HG02852 (cell line): Measurements from ENCODE around the gene TRABD2B.

ENCODE experiments used
- ATAC-seq: cut with Tn5 transposase; IDR thresholded peaks from one replicate; pipeline ENCODE4 v1.9.1; 2021; ENCODE audit warnings: mild to moderate bottlenecking, moderate library complexity; ENCODE audit not compliant: unreplicated experiment

The TRABD2B gene

DNA sequence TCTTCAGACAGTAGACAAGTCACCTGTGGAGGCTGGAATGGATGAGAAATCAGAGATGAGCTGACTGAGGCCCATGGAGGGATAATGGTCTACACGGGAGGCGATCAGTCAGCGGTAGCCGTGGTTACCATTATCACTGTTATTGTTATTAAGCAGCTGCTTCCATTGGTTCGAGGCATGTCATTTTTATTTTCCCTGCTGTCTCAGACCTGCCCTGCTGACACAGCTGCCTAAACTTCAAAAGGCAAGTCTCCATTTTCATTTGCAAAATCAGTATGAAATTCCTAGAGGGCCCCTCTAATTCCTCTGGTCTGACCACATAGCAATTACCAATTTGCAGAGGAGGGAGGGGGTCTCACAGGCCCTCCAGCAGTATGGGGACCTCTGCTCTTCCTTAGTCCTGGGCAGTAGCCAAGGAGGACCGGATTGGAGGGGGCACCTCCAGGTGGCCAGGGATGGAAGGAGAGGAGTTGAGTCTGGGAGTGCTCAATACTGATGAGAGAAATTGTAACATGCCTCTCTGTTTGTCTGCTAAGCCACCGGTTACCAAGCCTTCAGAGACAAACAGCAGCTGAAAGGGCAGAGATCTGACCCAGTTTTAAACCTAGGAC, 184.2 kb downstream of the TRABD2B start:
- no peak for ATAC-seq

DNA sequence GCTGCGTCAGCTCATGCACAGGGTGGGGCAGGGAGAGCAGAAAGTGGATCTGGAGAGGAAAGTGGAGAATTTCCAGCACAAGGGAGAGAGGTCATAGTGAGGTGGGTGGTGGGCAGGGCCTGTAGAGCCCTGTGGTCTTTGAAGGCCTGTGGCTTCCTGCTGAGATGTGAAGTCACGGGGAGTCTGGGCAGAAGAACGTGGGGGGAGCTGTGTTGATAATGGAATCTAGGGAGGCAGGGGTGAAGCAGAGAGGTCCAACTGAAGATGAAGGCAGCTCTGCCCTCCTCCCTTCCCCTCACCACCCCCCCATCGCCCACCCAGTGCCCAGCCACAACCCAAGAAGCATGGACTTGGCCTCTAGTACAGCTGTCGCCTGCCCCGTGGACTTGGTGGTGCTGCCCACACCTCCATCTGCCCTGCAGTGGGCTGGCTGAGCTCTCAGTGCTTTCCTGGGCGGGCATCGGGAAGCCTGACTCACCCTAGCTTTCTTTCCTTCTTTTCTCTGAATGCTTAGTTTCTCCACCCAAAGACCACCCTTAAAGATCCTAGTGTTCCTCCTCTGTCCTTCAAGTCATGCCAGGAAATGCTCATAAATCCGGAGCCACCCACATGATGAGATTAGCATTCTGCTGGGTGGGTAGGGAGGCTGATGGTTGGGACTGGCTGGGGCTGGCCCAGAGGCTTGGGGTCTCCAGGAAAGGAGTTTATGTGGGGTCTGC, 186.1 kb downstream of the TRABD2B start:
- ATAC-seq: no peak

DNA sequence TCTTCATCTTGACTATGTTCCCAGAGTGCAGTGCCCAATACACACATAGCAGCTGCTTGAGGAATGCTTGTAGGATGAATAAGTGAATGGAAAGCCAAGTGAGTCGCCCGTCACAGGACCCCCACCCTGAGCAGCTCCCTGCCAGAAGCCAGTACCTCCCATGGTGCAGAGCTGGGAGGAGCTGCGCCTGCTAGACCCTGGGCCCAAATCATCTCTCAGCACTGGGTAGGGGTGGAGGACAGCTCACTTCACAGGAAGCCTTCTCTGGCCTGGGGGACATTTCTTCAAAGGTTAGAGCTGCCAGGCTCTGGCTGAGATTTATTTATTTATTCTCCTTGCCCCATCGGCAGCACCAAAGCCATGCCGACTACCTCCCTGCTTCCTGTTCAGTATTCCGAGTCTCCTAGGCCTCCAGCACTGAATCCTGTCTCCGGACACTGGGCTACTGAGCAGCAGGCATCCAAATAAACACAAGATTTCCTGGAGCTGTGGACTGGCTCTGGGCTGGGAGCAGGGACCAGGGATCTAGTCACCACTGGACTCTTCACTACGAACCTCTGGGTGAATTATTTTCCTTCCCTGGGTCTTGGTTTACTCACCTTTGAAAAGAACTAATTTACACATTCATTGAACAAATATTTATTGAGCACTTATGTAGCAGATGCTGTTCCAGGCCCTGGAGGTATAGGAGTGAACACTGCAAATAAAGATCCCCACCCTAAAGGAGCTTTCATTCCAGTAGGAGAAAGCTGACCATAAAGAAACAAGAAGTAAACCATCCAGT, 187.7 kb downstream of the TRABD2B start:
- ATAC-seq: no peak

GRCh38 chr1:47808612-47809011, 188.6 kb downstream of the TRABD2B start:
- ATAC-seq: no peak

DNA sequence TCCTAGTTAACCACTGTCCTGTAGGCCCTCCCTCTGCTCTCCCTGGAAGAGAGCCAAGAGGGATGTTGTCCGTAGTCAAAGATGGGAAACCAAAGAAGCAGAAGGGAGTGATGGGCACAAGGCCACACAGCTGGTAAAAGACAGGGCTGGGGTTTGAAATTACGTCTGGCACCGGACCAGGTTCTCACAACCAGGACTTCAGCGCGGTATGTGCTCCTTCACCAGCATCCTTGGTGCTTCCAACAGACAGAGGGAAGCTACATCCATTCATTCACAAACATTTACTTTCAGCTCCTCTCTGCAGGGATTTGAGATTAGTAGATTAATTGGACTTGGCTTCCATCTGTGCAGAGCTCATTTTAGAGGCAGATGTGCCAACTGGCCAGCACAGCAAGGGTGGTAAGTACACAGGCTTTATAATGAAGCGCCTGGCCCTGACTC, 191.2 kb downstream of the TRABD2B start:
- ATAC-seq: no peak

DNA sequence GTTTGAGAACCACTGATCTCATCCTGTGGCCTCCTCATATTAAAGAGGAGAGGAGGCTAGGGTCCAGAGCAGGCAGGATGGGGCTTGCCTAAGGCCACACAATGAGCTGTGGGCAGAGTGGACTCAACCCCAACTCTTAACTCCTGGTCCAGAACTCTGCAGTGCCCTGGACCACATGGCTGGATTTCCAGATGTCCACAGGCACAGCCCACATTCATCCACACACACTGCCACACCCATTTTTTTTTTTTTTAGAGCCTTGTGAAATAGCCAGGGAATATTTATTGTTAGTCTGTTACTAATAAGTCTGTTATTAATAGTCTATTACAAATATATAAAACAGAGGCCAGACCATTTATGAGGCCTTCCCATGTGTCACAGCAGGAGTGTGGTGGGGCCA, 192.2 kb downstream of the TRABD2B start:
- ATAC-seq: no peak

GRCh38 chr1:47803815-47804501, 193.2 kb downstream of the TRABD2B start:
- no peak for ATAC-seq

DNA sequence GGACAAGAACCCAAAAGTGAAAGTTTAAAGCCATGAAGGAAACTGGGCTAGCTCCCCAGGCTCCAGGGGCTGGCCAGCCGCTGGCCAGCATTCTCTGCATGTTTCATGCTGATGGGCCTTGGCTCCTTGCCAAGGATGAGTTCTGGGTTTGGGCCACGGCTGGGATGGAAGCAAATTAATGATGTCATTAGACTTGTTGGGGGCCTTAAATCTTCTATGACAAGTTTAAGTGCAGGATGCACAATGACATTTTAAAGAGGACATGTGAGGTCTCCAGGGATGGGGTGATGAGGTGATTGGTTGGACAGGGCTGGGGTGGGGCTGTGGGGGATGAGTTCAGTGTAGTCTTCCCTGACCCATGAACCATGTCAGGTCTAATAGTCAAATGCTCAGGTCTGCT, 199.6 kb downstream of the TRABD2B start:
- no peak for ATAC-seq

DNA sequence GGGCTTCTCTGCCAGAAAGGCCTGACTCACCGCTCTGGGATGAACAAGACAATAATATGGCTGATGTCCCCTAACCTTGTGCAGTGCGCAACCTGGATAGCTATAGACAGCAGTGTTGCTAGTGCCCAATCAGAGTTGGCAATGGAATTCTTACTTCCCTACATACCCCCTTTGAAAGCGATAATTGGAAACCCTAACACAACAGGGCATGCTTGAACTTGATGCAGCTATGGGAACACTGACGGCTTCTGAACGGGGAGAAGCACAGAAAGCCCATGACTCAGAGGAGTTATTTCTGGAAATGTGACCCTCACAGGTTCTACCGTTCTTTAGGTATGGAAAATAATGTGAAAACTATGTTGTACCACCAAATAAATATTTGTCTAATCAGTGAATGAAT, 200.6 kb downstream of the TRABD2B start:
- ATAC-seq: no peak

- no peak for ATAC-seq
Observed at GRCh38 chr1:47795102-47795501, 202.1 kb downstream of the TRABD2B start.

GRCh38 chr1:47794530-47794929, 202.7 kb downstream of the TRABD2B start:
- no peak for ATAC-seq

DNA sequence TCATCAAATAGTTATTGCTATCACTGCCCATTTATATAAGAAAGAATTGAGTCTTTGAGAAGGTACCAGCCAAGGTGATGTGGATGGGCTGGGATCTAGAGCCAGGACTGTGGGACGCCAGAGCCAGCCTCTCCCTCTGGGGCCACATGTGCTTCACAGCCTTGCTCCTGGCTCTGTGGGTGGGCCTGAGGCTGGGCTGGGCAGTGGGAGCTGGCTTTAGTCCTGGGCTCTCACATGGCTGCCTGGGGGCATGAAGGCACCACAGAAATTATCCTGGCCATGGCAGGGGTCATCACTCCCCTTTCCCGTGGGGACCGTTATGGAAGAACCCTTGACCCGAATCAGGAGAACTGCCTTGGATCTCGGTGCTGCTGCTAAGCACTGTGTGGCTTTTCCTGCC, 203.1 kb downstream of the TRABD2B start:
- ATAC-seq: no peak

DNA sequence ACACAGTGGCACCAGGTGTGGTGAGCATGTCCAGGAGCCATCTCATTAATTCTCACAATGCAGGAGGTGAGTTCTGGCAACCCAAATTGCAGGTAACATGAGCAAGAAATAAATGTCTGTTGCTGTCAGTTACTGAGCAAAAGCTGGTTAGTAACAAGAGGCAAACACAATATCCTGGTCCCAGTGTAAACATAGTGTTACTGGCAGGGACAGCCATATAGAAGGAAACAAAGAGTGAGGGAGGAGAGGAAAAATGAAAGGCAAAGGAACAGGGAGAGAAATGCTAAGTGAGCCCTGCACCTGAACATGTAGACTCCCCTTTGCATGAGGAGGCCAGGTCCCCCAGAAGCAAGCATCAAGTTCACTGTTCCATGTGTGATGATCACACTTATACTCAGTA, 203.6 kb downstream of the TRABD2B start:
- no peak for ATAC-seq

GRCh38 chr1:47792779-47793178, 204.4 kb downstream of the TRABD2B start:
- no peak for ATAC-seq

DNA sequence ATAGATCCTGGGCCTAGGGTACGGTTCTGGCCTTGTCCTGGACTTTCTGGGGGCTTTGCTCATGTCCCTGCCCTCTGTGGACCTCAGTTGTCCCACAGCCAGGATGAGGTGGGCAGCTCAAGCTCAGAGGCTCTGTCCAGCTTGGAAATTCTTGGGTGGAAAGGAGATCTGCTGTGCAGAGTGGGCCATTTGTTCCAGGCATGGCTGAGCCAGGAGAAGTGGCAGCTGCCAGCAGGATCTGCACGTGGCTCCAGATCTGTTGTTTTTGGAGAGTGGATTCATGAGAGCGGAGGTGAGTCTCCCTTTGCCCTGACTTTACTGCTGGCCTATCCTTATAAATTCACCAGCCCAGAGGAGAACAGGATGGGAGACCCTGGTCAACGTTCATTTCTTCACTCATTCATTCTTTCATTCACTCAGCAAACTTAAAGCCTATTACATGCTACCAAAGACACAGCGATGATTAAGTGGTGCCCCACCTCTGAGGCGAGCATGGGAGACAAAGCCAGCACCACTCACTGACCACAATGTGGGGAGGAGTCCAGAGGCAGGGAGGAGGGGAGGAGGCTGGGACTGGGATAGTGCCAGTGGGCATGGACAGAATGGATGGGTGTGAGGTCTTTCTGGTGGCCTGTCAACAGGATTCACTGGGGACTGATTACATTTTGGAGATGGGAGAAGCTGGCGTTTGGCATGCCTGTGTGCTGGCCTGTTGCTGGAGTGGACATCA, 205.1 kb downstream of the TRABD2B start:
- no peak for ATAC-seq

DNA sequence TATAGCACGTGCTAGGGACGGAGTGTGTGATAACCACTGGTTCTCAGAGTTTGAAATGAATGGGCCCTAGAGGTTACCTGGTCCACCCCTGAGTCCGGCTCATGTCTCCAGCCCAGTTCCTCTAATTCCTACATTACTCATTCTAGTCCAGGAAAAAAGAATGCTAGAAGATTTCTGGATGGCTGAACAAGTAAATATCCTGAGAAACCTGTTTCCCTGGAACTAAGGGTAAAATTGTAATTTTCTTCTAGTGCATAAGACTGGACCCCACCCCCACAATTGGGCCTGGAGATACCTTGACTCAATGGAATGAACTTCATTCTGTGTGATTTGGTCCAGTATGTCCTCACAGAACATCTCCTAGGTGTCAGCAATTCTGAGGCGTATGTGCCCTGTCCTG, 208.4 kb downstream of the TRABD2B start:
- no peak for ATAC-seq

- no peak for ATAC-seq
Observed at GRCh38 chr1:47787560-47787959, 209.6 kb downstream of the TRABD2B start.

- ATAC-seq: no peak
Observed at GRCh38 chr1:47786316-47786715, 210.9 kb downstream of the TRABD2B start.

DNA sequence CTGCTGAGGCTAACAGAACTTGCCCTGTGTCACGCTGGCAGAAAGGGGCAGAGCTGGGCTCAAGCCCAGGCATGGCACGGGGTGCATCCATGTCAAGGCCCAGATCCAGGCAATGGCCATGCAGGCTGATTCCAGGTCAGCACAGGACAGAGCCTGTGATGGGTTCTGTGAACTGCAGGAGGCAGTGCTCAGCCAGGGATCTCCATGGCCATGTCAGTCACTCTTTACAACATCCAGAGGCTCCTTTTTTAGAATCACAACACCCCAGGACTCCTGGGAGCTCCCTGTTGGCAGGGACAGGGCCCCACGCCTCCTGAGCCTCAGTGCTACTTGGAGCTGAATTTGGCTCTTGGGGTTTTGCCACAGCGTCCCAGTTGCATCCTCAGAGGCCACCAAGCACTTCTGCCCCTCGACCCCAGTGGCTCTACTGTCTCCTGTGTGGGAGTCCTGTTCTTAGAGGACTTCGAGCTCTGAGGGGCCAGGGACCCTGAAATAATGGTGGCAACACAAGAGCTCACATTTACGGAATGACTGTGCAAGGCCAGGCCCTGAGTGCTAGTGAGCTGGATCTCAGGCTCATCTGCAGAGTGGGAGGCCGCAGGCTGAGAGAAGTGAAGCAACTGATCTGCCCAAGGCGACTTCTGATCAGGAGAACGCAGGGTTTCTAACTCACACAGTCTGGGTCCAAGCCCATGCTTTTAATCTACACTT, 211.5 kb downstream of the TRABD2B start:
- ATAC-seq: no peak

- no peak for ATAC-seq
Observed at GRCh38 chr1:47785118-47785517, 212.1 kb downstream of the TRABD2B start.
